DOHH2 (cell line): ENCODE results near the gene HIVEP3.

Experiments used
- H3F3A ChIP-seq: fragments of 200-600 bp; sonication (generic), shearing (Covaris generic); 2 replicates; pipeline ENCODE4 v1.6.0; 2016; ENCODE audit warnings: antibody characterized with exemption, mild to moderate bottlenecking; ENCODE audit not compliant: control insufficient read depth, insufficient read depth
- H3K27ac ChIP-seq: fragments of 200-600 bp; sonication (generic); 2 replicates; pipeline ENCODE4 v1.5.1; 2014; ENCODE audit warnings: low read depth, mild to moderate bottlenecking, low read length, moderate library complexity
- H3K27me3 ChIP-seq: fragments of 200-600 bp; sonication (generic); 2 replicates; pipeline ENCODE4 v1.6.1; 2014; ENCODE audit warnings: mild to moderate bottlenecking, low read length, mixed read lengths; ENCODE audit not compliant: control insufficient read depth
- H3K36me3 ChIP-seq: fragments of 200-600 bp; sonication (generic); 2 replicates; pipeline ENCODE4 v1.6.1; 2014; ENCODE audit warnings: mild to moderate bottlenecking, low read length, moderate library complexity, mixed read lengths; ENCODE audit not compliant: control insufficient read depth
- H3K4me1 ChIP-seq: fragments of 200-600 bp; sonication (generic); 2 replicates; pipeline ENCODE4 v1.6.1; 2014; ENCODE audit warnings: mild to moderate bottlenecking, low read length, mixed read lengths; ENCODE audit not compliant: control insufficient read depth
- H3K4me2 ChIP-seq: fragments of 200-600 bp; sonication (generic); 2 replicates; pipeline ENCODE4 v1.6.0; 2014; ENCODE audit warnings: mild to moderate bottlenecking, low read length, moderate library complexity
- H3K4me3 ChIP-seq: fragments of 200-600 bp; sonication (generic); 2 replicates; pipeline ENCODE4 v1.5.1; 2014; ENCODE audit warnings: mild to moderate bottlenecking, low read length, mixed read lengths
- H3K79me2 ChIP-seq: fragments of 200-600 bp; sonication (generic); 2 replicates; pipeline ENCODE4 v1.6.1; 2014; ENCODE audit warnings: mild to moderate bottlenecking, low read length, mixed read lengths; ENCODE audit not compliant: control insufficient read depth
- H3K9me2 ChIP-seq: fragments of 200-600 bp; sonication (generic); replicated peaks from 2 replicates; pipeline ENCODE4 v1.6.1; 2014; ENCODE audit warnings: mild to moderate bottlenecking, low read length, mixed read lengths; ENCODE audit not compliant: control insufficient read depth
- H3K9me3 ChIP-seq: fragments of 200-600 bp; sonication (generic); 2 replicates; pipeline ENCODE4 v1.6.1; 2014; ENCODE audit warnings: antibody characterized with exemption, low read length, mixed read lengths; ENCODE audit not compliant: control insufficient read depth, insufficient read depth
- H4K20me1 ChIP-seq: fragments of 200-600 bp; sonication (generic); 2 replicates; pipeline ENCODE4 v1.6.0; 2014; ENCODE audit warnings: low read depth, mild to moderate bottlenecking, antibody characterized with exemption, low read length, moderate library complexity; ENCODE audit not compliant: control insufficient read depth, insufficient read depth
- EZH2phosphoT487 ChIP-seq: fragments of 200-600 bp; sonication (generic); IDR thresholded peaks from 2 replicates; pipeline ENCODE4 v1.6.1; 2017; ENCODE audit warnings: borderline replicate concordance, mild to moderate bottlenecking, antibody characterized with exemption, low read length, moderate library complexity, mixed read lengths
- TF ChIP-seq, protein P1 (sequence below): fragments of 200-600 bp; sonication (generic); IDR thresholded peaks from one replicate; pipeline ENCODE4 v1.5.1; 2014; ENCODE audit warnings: antibody characterized with exemption, mild to moderate bottlenecking, low read depth, low read length; ENCODE audit not compliant: poor library complexity, severe bottlenecking

The HIVEP3 gene

DNA sequence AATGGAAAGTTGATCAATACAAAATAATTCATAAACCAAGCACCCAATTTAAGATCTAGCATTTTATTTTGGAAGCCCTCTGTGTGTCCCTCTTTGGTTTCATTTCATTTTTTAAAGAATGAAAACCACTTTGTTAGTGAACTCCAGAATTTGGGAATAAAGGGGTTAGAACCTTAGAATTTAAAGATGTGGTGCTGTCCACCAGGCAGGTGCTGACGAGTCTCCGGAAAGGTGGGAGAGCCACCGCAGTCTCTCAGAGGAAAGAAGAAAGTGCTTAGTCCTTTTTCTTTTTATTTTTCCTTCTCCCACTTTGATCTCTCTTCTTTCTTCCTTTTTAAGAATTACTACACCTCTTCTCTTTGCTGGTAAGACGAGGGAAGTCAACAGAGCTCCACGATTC lies 20.5 kb upstream of the HIVEP3 start:
- Histone ChIP-seq H3K27me3 (0 out of 2 replicates have a peak, but pooled peaks cover 7% of the 10 kb centered on the region), H3K79me2 (no peaks in the 10 kb centered on the region), H4K20me1 (no peaks in the 10 kb centered on the region), H3K4me2 (no peak overlapping the region), H3K9me3 (no peaks in the 10 kb centered on the region), H3K4me3 (no peak overlapping the region), H3K27ac (no peak overlapping the region), H3K36me3 (no peaks in the 10 kb centered on the region), H3K9me2 (no peaks in the 10 kb centered on the region), H3K4me1 (no peaks in the 10 kb centered on the region), H3F3A (no peaks in the 10 kb centered on the region)
- TF ChIP-seq, protein P1, sequence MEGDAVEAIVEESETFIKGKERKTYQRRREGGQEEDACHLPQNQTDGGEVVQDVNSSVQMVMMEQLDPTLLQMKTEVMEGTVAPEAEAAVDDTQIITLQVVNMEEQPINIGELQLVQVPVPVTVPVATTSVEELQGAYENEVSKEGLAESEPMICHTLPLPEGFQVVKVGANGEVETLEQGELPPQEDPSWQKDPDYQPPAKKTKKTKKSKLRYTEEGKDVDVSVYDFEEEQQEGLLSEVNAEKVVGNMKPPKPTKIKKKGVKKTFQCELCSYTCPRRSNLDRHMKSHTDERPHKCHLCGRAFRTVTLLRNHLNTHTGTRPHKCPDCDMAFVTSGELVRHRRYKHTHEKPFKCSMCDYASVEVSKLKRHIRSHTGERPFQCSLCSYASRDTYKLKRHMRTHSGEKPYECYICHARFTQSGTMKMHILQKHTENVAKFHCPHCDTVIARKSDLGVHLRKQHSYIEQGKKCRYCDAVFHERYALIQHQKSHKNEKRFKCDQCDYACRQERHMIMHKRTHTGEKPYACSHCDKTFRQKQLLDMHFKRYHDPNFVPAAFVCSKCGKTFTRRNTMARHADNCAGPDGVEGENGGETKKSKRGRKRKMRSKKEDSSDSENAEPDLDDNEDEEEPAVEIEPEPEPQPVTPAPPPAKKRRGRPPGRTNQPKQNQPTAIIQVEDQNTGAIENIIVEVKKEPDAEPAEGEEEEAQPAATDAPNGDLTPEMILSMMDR, result no peak
- TF ChIP-seq EZH2phosphoT487, result no peak

- H3K4me2 ChIP-seq, result no peak overlapping the region
- no peak overlapping the region for H3K27ac ChIP-seq
- no peaks in the 10 kb centered on the region for H3K79me2 ChIP-seq
- H3K27me3 ChIP-seq, result peaks cover 12% of the 10 kb centered on the region; the same call in 1 of the 2 replicates
- TF ChIP-seq EZH2phosphoT487, result no peak
- TF ChIP-seq, protein P1, result no peak
- no peaks in the 10 kb centered on the region for H3K36me3 ChIP-seq
- H3F3A ChIP-seq, result no peaks in the 10 kb centered on the region
- no peaks in the 10 kb centered on the region for H3K4me1 ChIP-seq
- no peaks in the 10 kb centered on the region for H3K9me2 ChIP-seq
- no peaks in the 10 kb centered on the region for H4K20me1 ChIP-seq
- H3K9me3 ChIP-seq, result 0 out of 2 replicates have a peak, but pooled peaks cover 2% of the 10 kb centered on the region
- H3K4me3 ChIP-seq, result no peak overlapping the region
These were observed 17.4 kb upstream of the HIVEP3 start for GRCh38 chr1:41936107-41936506.

- Histone ChIP-seq H3K9me2 (no peaks in the 10 kb centered on the region), H3K27ac (no peak overlapping the region), H3K4me3 (no peak overlapping the region), H3K9me3 (0 out of 2 replicates have a peak, but pooled peaks cover 2% of the 10 kb centered on the region), H4K20me1 (no peaks in the 10 kb centered on the region), H3K36me3 (no peaks in the 10 kb centered on the region), H3K4me2 (no peak overlapping the region), H3K79me2 (no peaks in the 10 kb centered on the region), H3K27me3 (peaks cover 12% of the 10 kb centered on the region; the same call in 1 of the 2 replicates), H3F3A (no peaks in the 10 kb centered on the region), H3K4me1 (no peaks in the 10 kb centered on the region)
- TF ChIP-seq EZH2phosphoT487, result no peak
- TF ChIP-seq, protein P1, result no peak
These were observed 16.5 kb upstream of the HIVEP3 start for GRCh38 chr1:41935226-41935625.

DNA sequence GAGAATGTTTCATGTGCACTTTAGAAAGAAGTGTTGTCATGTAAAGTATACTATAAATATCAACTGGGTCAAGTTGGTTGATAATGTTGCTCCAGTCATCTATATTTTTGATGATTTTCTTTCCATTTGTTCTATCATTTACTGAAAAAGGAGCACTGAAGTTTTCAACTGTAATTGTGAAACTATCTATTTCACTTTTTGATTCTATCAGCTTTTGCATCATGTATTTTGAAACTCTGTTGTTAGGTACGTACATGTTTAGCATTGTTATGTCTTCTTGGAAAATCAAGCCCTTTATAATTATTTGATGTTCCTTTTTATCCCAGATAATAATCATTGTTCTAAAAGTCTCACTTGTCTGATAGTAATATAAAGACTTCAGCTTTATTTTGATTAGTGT lies 14.4 kb upstream of the HIVEP3 start:
- Histone ChIP-seq H3K36me3 (no peaks in the 10 kb centered on the region), H4K20me1 (no peaks in the 10 kb centered on the region)
- TF ChIP-seq EZH2phosphoT487, result no peak
- TF ChIP-seq, protein P1, result no peak

More for the DNA sequence above, 14.4 kb upstream of the HIVEP3 start:
- Histone ChIP-seq H3F3A (no peaks in the 10 kb centered on the region), H3K4me2 (no peak overlapping the region), H3K4me3 (no peak overlapping the region), H3K9me3 (0 out of 2 replicates have a peak, but pooled peaks cover 2% of the 10 kb centered on the region), H3K27ac (no peak overlapping the region), H3K4me1 (no peaks in the 10 kb centered on the region), H3K9me2 (no peaks in the 10 kb centered on the region), H3K79me2 (no peaks in the 10 kb centered on the region), H3K27me3 (peaks cover 11% of the 10 kb centered on the region; the same call in 1 of the 2 replicates)
